C4-2B (cell line): Measurements from ENCODE around the gene MTMR2.

Source experiments
- CTCF ChIP-seq: fragments of 450-650 bp; conservative IDR thresholded peaks from 2 replicates; pipeline ENCODE4 v1.5.1; 2017; ENCODE audit warnings: mild to moderate bottlenecking
- ZFX ChIP-seq: fragments of 450-650 bp; IDR thresholded peaks from 2 replicates; pipeline ENCODE4 v1.6.1; 2017

GRCh38 chr11:95907476-95907875 lies 16.4 kb downstream of the MTMR2 start:
- TF ChIP-seq CTCF: no peak
- TF ChIP-seq ZFX: no peak
